ENCODE measurements around the gene NRCAM. TPM values are rescaled to one million over a fixed set of nuclear protein-coding genes. Genes with fewer than 3 reads are reported as not detected.

The NRCAM gene
- total and polyA plus RNA-seq, 12 donors: 71.6 to 222 (median 148) TPM

DNA sequence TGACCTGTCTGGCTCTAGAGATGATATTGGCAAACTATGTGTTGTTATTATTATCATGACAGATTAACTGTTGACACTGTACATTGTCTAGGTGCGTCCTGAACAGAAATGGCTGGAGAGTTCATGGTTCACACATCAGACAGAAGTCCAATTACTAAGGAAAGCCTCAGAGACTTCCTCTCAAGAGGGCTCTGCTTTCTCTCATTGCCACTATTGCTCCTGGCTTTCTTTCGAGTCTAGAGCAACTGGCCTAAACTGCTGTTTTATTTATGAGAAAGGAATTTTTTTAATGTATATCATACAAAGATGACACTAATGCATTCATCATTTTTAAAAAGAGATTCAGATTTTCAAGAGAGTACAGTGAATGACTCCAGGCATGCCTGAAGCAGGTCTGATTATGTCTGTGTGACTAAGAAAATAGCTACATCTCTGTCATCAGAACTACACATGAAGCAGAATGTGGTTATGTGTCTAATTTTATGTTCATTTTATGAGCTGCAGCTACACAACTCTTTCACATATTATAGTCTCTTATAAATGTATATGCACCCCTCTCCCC is 30.4 kb downstream of the NRCAM start:
- Histone ChIP-seq H3K27ac (no peak overlapping the region), H3K27me3 (no peaks in the 10 kb centered on the region), H3K4me3 (no peak overlapping the region), H3K9me3 (replicated peaks in 1 of 3) (no peaks in the 10 kb centered on the region), H3K36me3 (replicated peaks in 1 of 2) (no peaks in the 10 kb centered on the region), H3K4me1 (replicated peaks in 1 of 2) (peaks cover 5 to 56% of the 10 kb centered on the region in 2 donors)
- TF ChIP-seq POLR2A (IDR thresholded peaks at IDR 0.05): no peak
- TF ChIP-seq CTCF (IDR thresholded peaks at IDR 0.05): no peak
- intact Hi-C loops (cut with DNase I): no loop called here
- WGBS, 4 donors: 59 to 71% (median 63%) methylated on average over 2 of the region's 2 CpGs
- no peak for DNase-seq

DNA sequence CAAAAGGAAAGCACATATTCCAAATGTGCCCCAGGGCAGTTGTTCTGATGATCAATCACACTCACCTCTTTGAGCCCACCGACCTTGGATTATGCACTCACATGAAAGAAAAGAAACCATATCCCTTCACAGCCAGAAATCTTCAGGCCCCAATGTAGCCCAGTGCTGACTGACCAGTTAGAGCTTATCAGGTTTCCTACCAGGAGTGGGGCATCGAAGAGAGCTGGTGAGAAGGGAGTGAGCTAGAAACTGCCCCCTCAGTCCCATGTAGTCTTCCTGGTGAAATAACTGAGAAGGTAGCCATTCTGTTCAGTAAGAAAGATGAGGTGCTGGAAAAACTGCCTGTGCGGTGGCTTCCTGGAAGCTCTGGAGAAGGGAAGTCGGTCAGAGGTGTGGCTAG is 32.2 kb downstream of the NRCAM start:
- intact Hi-C loops (cut with DNase I): no loop called here
- TF ChIP-seq CTCF (IDR thresholded peaks at IDR 0.05) (no peak), POLR2A (IDR thresholded peaks at IDR 0.05) (no peak)
- H3K9me3 ChIP-seq (replicated peaks in 1 of 3): no peaks in the 10 kb centered on the region
- peaks cover 5 to 55% of the 10 kb centered on the region in 2 donors for H3K4me1 ChIP-seq (replicated peaks in 1 of 2)
- no peaks in the 10 kb centered on the region for H3K36me3 ChIP-seq (replicated peaks in 1 of 2)
- H3K27me3 ChIP-seq: no peaks in the 10 kb centered on the region
- H3K4me3 ChIP-seq: no peak overlapping the region
- DNase-seq: no peak
- WGBS, 4 donors: 74 to 83% (median 79%) methylated on average over 4 of the region's 4 CpGs
- H3K27ac ChIP-seq: no peak overlapping the region

GRCh38 chr7:108423089-108423989 is 32.9 kb downstream of the NRCAM start:
- H3K9me3 ChIP-seq (replicated peaks in 1 of 3): no peaks in the 10 kb centered on the region
- H3K4me3 ChIP-seq: no peak overlapping the region
- no peak for TF ChIP-seq POLR2A (IDR thresholded peaks at IDR 0.05)
- no peak for TF ChIP-seq CTCF (IDR thresholded peaks at IDR 0.05)
- no peak overlapping the region for H3K27ac ChIP-seq
- H3K4me1 ChIP-seq (replicated peaks in 1 of 2): peaks cover 4 to 51% of the 10 kb centered on the region in 2 donors
- intact Hi-C loops (cut with DNase I): no loop called here
- H3K27me3 ChIP-seq: no peaks in the 10 kb centered on the region
- 74 to 85% (median 81%) methylated on average over 5 of the region's 5 CpGs for WGBS, 4 donors
- no peaks in the 10 kb centered on the region for H3K36me3 ChIP-seq (replicated peaks in 1 of 2)
- no peak for DNase-seq

DNA sequence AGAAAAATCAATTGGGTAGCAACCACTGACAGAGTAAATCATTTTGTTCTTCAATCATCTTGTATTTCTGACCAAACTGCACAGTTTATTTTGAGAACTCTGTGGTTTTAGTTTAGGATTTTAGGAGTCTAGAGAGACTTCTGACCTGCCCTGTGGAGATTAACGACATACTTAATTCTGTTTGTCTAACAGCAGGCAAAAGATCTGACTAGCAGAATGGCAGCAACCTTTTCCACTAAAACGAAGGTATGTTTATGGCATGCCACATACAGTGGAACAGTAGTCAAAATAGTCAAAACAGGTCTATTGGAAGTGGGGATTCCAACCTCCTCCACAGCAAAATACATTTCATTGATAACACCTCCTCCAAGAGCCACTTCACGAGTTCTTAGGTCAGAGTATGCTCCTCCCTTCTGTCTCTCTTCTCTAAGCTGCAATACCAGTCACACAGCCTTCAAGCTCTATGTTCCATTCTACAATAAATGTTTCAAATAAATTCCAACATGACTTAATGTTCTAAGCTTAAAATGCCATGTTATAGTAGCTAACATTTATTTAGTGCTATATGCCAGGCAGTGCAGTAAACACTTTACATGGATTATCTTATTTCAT is 34.4 kb downstream of the NRCAM start:
- no peak overlapping the region for H3K4me3 ChIP-seq
- WGBS, 4 donors: 7 to 29% (median 16%) methylated on average over 3 of the region's 3 CpGs
- H3K27ac ChIP-seq: peak overlapping the region in 1 of 5 donors; percentile 33
- H3K4me1 ChIP-seq (replicated peaks in 1 of 2): peaks cover 0 to 52% of the 10 kb centered on the region in 2 donors
- intact Hi-C loops (cut with DNase I): no loop called here
- no peak for DNase-seq
- H3K36me3 ChIP-seq (replicated peaks in 1 of 2): no peaks in the 10 kb centered on the region
- no peaks in the 10 kb centered on the region for H3K9me3 ChIP-seq (replicated peaks in 1 of 3)
- TF ChIP-seq CTCF (IDR thresholded peaks at IDR 0.05): no peak
- no peaks in the 10 kb centered on the region for H3K27me3 ChIP-seq

Data from adrenal gland (tissue), 12 donors.